Right ventricle myocardium inferior (tissue), 1 donor: ENCODE data around the gene LSP1. TPM values are rescaled to one million over a fixed set of nuclear protein-coding genes. Genes with fewer than 3 reads are reported as not detected.
A peak's percentile ranks its signal among the peaks of the same experiment; 100 is the strongest.
"Not testable (repeated sequence)": the region's sequence is repeated elsewhere in the genome, so short reads cannot be mapped to it uniquely, and the experiment has no call there.

Source experiments
- ATAC-seq: fragments of 200-7000 bp; cut with Tn5 transposase; one replicate; pipeline ENCODE4 v1.9.1; 2020; ENCODE audit warnings: mild to moderate bottlenecking, moderate library complexity
- DNase-seq: peaks from one replicate; pipeline ENCODE4 v3.0.0; 2021; ENCODE audit errors: missing footprints
- intact Hi-C: fragments of 100-400 bp; cut with DNase I; formaldehyde crosslinking; loops from one replicate; pipeline ENCODE4 v1.11.0; 2022
- microRNA-seq: library from miRNA; unstranded; fragments of <30 nt; microRNA quantifications from one replicate; pipeline ENCODE4 v1.2.0, GENCODE V29; 2020
- total RNA-seq: library from RNA; stranded (reverse); fragmentation: NEBNext Ultra II Directional; extraction: Animal tissue kit (Norgen Biotek cat#: 25700); gene quantifications from one replicate; pipeline ENCODE4 v1.2.1, GENCODE V29; 2021
- donor health status: DM: no; HTN: yes; CAD: no; lungs with severe emphysema.

Gene LSP1
- total RNA-seq, 1 donor from 2014 or later: 22.5 TPM

- intact Hi-C loops: loop anchor here (1.0 kb wide), 1 partner anchor 24 kb away; no protein-coding TSS in a partner anchor
- DNase-seq: peak; percentile 30
- no peak for ATAC-seq
These were observed 85.6 kb downstream of the LSP1 start for GRCh38 chr11:1938343-1939005.

- intact Hi-C loops: loop anchor here (1.0 kb wide), 1 partner anchor 25 kb away; no protein-coding TSS in a partner anchor
- DNase-seq (peak; percentile 72), ATAC-seq (no peak)
These were observed 86.2 kb downstream of the LSP1 start for GRCh38 chr11:1939006-1939625.

DNA sequence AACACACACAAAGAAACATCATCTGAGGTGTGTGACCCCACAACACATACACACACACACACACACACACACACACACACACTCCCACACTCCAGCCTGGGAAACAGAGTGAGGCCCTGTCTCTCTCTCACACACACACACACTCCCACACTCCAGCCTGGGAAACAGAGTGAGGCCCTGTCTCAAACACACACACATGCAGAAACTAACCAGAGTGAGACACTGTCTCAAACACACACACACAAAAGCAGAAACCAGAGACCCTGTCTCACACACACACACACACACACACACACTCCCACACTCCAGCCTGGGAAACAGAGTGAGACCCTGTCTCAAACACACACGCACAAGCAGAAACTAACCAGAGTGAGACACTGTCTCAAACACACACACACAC lies 86.9 kb downstream of the LSP1 start:
- intact Hi-C loops: loop anchor here (1.0 kb wide), 1 partner anchor 25 kb away; no protein-coding TSS in a partner anchor
- DNase-seq: peak; percentile 16
- not testable (repeated sequence) for ATAC-seq

Small RNA genes within 50 kb of the gene (microRNA-seq; reads per million reads assigned to microRNA genes)
- not detected for gene MIR4298
- gene MIR7847: not detected

Other genes with a start within 250 kb of the LSP1 start
- not detected for gene KRTAP5-3, start 244.6 kb upstream of the LSP1 start, total RNA-seq
- not detected for gene KRTAP5-4, start 230.9 kb upstream of the LSP1 start, total RNA-seq
- not detected for gene KRTAP5-5, start 223.3 kb upstream of the LSP1 start, total RNA-seq
- not detected for gene KRTAP5-6, start 155.9 kb upstream of the LSP1 start, total RNA-seq
- 0.92 TPM for gene IFITM10, start 102.5 kb upstream of the LSP1 start, total RNA-seq
- 957 TPM for gene CTSD, start 89.2 kb upstream of the LSP1 start, total RNA-seq
- not detected for gene SYT8, start 18.1 kb upstream of the LSP1 start, total RNA-seq
- 0.35 TPM for gene TNNI2, start 14.1 kb upstream of the LSP1 start, total RNA-seq
- 5.0 TPM for gene PRR33, start 38.8 kb downstream of the LSP1 start, total RNA-seq
- gene TNNT3, start 66.6 kb downstream of the LSP1 start, total RNA-seq: 36.3 TPM
- 107 TPM for gene MRPL23, start 94.2 kb downstream of the LSP1 start, total RNA-seq
- 611 TPM for gene H19, start 144.8 kb downstream of the LSP1 start, total RNA-seq